HG03135 (cell line): Measurements from ENCODE around the gene COPZ1.
A peak's percentile ranks its signal among the peaks of the same experiment; 100 is the strongest.

ENCODE experiments used
- ATAC-seq: cut with Tn5 transposase; IDR thresholded peaks from one replicate; pipeline ENCODE4 v1.9.1; 2021; ENCODE audit warnings: mild to moderate bottlenecking, moderate library complexity; ENCODE audit not compliant: unreplicated experiment

Gene COPZ1

DNA sequence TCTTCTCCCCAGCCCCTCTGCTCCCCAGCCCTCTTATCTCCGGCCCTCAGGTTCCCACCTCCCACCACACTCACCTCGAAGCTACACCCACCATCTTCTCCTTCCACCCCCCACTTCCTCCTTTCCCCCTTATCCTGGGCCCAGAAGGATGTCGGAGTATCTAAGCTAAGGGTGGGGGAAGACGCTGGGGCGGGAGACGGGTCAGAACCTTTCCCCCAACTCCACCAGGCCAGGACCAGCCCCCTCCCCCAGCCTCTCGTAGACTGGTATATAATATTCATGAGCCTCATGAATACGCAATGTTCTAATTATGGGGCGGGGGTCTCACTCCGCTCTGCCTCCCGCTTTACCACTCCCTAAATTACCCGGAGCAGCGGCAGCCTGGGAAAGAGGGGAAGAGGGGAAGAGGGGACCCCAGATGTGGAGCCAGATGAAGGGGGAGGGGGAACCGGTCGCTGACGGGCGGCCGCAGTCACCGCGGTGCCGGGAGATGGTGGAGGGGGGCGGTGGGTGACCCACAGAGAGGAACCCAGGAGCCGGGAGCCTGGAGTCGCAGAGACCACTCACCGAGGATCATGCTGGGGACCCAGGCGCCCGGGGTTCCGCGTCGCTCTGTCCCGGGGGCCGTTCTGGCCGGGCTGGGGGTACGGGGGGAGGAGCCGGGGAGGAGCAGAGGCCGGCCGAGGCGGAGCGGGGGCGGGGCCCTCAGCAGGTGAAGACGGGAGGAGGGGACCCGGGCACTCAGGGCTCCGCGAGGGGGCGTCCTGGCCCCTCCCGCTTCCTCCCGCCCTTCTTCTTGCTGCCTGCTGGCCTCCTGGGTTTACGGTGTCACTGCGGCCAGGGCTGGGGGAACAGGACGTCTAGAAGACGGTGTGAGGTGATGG lies 66.0 kb downstream of the COPZ1 start:
- no peak for ATAC-seq

DNA sequence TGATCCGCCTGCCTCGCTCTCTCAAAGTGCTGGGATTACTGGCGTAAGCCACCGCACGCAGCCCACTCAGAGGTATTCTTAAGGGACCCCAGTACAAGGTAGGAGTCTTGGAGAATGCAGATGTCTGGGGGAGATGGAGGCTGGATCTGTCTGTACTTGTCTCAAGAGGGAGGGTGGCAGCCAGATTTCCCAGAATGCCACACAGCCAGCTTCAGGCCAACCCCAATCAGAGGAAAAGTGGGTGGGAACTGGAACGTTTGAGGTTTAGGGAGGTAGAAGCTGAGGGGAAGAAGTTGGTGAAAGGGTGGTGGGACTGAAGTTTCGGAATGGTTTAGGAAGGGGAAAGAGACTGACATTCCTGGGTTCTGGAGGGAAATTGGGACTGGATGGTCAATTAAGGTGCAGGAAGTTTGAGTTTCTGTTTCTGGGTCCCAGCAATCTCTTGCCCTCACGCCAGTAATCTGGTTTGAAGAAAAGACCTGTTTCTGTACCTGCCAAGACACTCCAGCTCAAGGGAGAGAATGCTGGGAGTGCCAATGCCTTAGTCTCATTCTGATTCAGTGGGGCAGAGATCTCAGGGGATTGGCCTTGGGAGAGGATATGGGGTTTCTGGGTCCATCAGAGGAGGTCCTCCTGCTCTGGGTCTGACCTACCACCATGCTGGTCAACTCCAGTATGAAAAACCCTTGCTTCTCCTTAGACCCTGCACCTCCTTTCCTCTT lies 67.7 kb downstream of the COPZ1 start:
- no peak for ATAC-seq

DNA sequence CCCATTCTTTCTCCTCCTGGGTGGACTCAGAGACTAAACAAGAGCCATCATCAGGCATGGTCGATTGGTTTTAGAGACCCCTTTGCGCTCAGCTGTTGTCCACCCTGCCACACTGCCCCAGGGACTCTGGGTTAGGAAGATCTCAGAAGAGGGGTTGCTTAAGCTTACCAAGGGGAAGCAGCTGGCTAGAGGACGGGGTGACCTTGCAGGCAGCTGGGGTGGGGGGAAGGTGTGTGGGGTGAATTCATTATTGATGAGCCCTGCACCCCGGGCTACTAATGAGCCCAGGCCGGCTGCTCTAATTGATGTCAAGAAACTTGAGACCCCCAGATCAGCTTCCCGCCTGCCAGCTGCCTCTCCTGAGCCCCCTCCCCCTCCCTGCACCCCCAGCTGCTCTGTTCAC lies 68.3 kb downstream of the COPZ1 start:
- ATAC-seq, result no peak

DNA sequence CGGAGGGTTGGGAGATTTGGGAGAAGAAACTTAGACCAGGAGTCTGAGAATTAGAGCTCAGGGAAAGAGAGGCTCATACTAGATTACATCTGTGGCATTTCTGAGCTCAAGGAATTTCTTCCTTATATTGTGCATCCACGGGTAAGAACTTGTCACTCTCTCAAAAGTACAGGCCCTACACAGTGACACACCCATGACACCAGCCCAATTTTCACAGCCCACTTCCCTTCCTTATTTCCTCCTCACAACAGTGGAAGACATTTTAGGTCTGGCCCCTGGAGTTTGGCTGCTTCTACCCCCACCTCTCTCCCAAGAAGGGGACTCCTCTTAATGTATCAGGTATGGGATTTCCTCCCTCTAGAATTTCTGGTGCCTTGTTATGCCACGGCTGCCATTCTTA lies 68.8 kb downstream of the COPZ1 start:
- ATAC-seq, result no peak

DNA sequence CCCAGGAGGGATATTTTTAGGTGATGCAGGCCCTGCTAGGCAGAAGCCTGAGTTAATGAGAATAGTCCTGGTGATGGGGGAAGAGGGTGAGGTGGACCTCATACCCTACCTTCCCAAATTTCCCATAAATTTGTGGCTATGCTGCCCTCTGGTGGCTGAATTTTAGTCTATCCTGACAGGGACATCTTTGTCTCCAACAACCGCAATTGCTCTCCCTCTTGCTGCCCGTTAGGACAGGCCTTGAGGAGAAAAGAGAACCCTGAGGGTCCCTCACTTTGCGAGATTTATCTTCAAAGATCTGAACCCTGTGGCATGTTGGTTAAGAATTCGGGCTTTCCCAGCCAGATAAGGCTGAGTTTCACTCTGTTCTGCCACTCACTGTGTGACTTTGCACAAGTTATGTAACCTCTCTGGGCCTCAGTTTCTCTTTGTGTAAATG lies 69.4 kb downstream of the COPZ1 start:
- no peak for ATAC-seq

DNA sequence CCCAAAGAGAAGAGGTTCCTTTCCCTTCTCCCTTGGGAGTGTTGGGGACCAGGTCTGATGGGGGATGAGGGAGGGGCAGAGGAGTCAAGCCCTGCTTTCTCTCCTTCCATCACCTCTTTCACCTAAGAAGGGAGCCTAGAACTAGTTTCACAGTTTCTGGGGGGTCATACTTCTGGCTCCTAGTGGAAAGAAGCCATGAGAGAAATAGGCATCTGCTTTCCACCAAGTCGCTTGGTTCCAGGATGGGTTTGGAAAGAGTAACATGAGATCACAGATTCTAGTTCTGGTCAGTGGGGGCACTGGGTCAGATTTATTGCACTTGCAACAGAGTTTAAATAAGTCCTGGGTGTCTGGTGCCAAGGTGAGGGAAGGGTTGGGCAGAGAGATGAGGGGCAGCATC lies 70.1 kb downstream of the COPZ1 start:
- no peak for ATAC-seq

DNA sequence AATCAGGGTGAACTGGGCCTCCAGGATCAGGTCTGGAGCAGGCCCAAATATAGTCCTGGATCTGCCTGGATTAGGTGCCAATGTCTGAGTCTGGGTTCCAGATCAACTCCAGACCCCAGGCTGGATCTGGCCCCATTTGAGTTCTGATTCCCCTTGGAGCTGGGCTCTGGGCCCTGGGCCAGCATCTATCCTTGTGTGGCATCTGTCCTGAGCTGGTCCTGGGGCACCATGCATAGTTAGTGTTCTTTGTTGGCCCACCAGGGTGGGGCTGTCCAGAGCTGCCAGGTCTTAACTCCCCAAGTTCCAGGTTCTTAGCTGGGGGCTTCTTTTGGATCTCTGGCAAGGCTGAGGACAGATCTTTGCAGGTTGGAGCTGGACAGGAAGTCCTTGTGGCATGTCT lies 70.6 kb downstream of the COPZ1 start:
- ATAC-seq, result no peak

DNA sequence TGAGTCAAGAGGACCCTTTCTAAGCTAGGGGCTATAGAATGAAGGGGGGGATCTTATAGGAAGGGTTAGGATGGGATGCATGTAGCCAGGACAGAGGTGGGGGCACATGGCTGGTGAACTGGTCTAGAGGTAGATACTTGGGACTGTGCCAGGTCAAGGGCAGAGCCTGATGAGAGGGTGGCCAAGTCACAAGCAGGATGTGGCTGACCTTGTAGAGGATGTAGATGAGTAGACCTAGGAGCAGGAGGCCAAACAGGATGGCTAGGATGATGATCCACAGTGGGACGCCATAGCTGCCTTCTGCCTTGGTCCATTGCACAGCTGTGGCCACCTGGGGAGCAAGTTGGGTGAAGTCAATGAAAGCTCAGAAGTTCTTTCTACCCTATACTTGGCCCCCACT lies 72.2 kb downstream of the COPZ1 start:
- ATAC-seq, result no peak

DNA sequence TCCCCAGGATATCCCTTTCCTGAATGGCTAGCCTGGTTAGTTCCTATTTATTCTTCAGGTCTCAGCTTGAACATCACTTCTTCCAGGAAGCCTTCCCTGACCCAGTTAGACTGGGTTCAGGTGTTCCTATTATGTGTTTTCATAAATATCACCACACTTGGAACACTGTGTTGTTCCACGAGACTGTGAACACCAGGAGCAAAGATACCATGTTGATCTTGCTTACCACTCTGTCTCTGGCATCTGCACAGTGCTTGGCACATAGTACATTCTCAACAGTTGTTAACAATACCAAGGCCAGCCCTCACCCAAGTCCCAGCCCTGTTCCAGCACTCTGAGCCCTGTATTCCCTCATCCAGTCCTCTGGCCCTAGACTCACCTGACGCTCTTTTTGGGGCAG lies 73.3 kb downstream of the COPZ1 start:
- no peak for ATAC-seq

DNA sequence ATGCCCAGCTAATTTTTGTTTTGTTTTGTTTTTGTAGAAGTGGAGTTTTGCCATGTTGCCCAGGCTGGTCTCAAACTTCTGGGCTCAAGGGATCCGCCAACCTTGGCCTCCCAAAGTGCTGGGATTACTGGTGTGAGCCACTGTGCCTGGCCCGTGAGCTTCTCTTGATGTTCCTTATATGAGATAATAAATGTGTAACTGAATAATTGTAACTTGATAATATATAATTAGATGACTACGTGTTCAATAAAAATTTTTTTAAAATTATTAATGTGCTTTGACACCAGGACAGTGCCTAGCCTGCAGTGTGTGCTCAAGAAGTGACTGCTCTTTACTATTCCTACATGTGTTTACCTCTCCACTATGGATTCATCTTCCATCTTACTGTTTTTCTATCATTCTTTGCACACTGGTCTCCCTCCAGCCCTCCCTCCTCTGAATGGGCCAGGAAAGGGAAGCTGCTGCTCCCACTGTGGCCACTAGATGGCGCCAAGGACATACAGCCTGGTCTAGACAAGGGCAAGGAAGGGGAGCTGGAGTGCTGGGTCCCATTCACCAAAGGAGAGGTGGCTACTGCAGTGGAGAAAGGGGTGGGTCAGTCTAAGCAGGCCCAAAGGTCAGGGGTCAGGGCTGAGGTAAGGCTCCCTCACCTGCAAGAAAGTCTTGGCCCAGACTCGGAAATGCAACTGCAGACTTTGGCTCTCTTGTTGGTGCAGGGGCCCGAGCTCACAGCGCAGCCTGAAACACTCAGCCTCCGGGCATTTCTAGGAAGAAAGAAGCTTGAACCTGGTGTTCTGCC lies 74.3 kb downstream of the COPZ1 start:
- ATAC-seq, result peak; percentile 78

DNA sequence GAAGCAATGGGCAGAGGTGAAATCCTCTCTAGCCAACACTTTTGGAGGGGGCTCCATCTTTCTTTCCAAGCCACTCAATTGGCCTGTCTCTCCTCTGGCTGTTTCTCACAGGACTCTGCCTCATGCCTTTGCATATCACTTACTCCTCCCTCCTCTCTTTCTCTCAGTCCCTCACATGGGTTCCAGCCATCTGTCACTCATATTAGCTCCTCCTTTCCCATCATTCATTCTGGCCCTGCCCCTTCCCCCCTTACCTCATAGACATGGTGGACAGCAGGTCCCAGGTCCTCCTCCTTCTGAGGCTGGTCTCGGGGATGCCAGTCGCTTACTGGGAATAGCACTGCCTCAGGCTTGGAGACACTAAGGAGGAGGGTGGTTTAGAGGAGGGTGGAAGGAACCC lies 76.2 kb downstream of the COPZ1 start:
- ATAC-seq, result no peak
